NOMO-1 treated with DMSO at 0.1 percent for 48 hours (cell line): ENCODE measurements around the gene ETV3L.
"Not testable (repeated sequence)": the region's sequence is repeated elsewhere in the genome, so short reads cannot be mapped to it uniquely, and the experiment has no call there.

ENCODE experiments used
- DNase-seq: peaks from one replicate; lab custom pipeline; 2025; ENCODE audit not compliant: unreplicated experiment; lab: John Stamatoyannopoulos, UW

Gene ETV3L

GRCh38 chr1:157105988-157106812, 6.6 kb upstream of the ETV3L start:
- peak; percentile 85 for DNase-seq

- DNase-seq = no peak
These were observed 5.8 kb upstream of the ETV3L start for GRCh38 chr1:157105298-157105987.

- no peak for DNase-seq
These were observed 5.1 kb upstream of the ETV3L start for GRCh38 chr1:157104598-157105293.

GRCh38 chr1:157103268-157103667, 3.7 kb upstream of the ETV3L start:
- DNase-seq = no peak

GRCh38 chr1:157101149-157101548, 1.5 kb upstream of the ETV3L start:
- no peak for DNase-seq

- DNase-seq = not testable (repeated sequence)
These were observed 498 bp downstream of the ETV3L start for GRCh38 chr1:157098987-157099632.

- no peak for DNase-seq
These were observed 1.1 kb downstream of the ETV3L start for GRCh38 chr1:157098519-157098918.

- DNase-seq = no peak
These were observed 1.9 kb downstream of the ETV3L start for GRCh38 chr1:157097692-157098091.

- DNase-seq = no peak
These were observed 2.7 kb downstream of the ETV3L start for GRCh38 chr1:157096881-157097280.

GRCh38 chr1:157095551-157095950, 4.1 kb downstream of the ETV3L start:
- no peak for DNase-seq

GRCh38 chr1:157095091-157095490, 4.5 kb downstream of the ETV3L start:
- no peak for DNase-seq

GRCh38 chr1:157092831-157093230, 6.8 kb downstream of the ETV3L start:
- DNase-seq = no peak

- no peak for DNase-seq
These were observed 7.8 kb downstream of the ETV3L start for GRCh38 chr1:157091668-157092273.

- no peak for DNase-seq
These were observed 8.4 kb downstream of the ETV3L start for GRCh38 chr1:157091186-157091585.

- no peak for DNase-seq
These were observed 8.8 kb downstream of the ETV3L start for GRCh38 chr1:157090771-157091170.

GRCh38 chr1:157090196-157090647, 9.4 kb downstream of the ETV3L start:
- peak; percentile 48 for DNase-seq

- DNase-seq = no peak
These were observed 9.8 kb downstream of the ETV3L start for GRCh38 chr1:157089789-157090188.

- DNase-seq = no peak
These were observed 11.0 kb downstream of the ETV3L start for GRCh38 chr1:157088607-157089006.

- DNase-seq = no peak
These were observed 12.6 kb downstream of the ETV3L start for GRCh38 chr1:157087030-157087429.

- DNase-seq = no peak
These were observed 13.3 kb downstream of the ETV3L start for GRCh38 chr1:157086299-157086698.

- DNase-seq = peak; percentile 84
These were observed 14.2 kb downstream of the ETV3L start for GRCh38 chr1:157085421-157085820.
